Upper lobe of right lung (tissue), 1 donor: Measurements from ENCODE around the gene SPINK8. TPM values are rescaled to one million over a fixed set of nuclear protein-coding genes. Genes with fewer than 3 reads are reported as not detected.

Source experiments
- ATAC-seq: fragments of 200-7000 bp; cut with Tn5 transposase; one replicate; pipeline ENCODE4 v1.9.1; 2020; ENCODE audit warnings: mild to moderate bottlenecking, moderate library complexity
- DNase-seq: peaks from one replicate; pipeline ENCODE4 v3.0.0-alpha.2; 2020
- H3K27ac ChIP-seq: fragments of 200-600 bp; one replicate; pipeline ENCODE4 v1.8.0; 2022
- H3K27me3 ChIP-seq: fragments of 200-600 bp; one replicate; pipeline ENCODE4 v1.8.0; 2022; ENCODE audit warnings: mild to moderate bottlenecking
- H3K36me3 ChIP-seq: fragments of 200-600 bp; one replicate; pipeline ENCODE4 v1.8.0; 2022
- H3K4me1 ChIP-seq: fragments of 200-600 bp; one replicate; pipeline ENCODE4 v1.8.0; 2022
- H3K4me3 ChIP-seq: fragments of 200-600 bp; one replicate; pipeline ENCODE4 v1.8.0; 2022; ENCODE audit warnings: mild to moderate bottlenecking
- H3K9me3 ChIP-seq: fragments of 200-600 bp; one replicate; pipeline ENCODE4 v1.8.0; 2022
- intact Hi-C: fragments of 100-400 bp; cut with DNase I; formaldehyde crosslinking; loops from one replicate; pipeline ENCODE4 v1.11.0; 2022
- total RNA-seq: library from RNA; stranded (reverse); fragmentation: NEBNext Ultra II Directional; extraction: Animal tissue kit (Norgen Biotek cat#: 25700); gene quantifications from one replicate; pipeline ENCODE4 v1.2.1, GENCODE V29; 2021
- TF ChIP-seq, protein P1 (sequence below): fragments of 200-600 bp; IDR thresholded peaks from one replicate; pipeline ENCODE4 v1.8.0; 2022; ENCODE audit warnings: antibody characterized with exemption
- donor health status: DM: no; HTN: yes; CAD: no; lungs with severe emphysema.

The SPINK8 gene
- total RNA-seq, 1 donor from 2014 or later: not detected

- Histone ChIP-seq H3K27me3 (no peaks in the 10 kb centered on the region), H3K36me3 (no peaks in the 10 kb centered on the region), H3K27ac (no peak overlapping the region), H3K4me1 (no peaks in the 10 kb centered on the region), H3K4me3 (no peak overlapping the region), H3K9me3 (no peaks in the 10 kb centered on the region)
- intact Hi-C loops: no loop called here
- TF ChIP-seq, protein P1, sequence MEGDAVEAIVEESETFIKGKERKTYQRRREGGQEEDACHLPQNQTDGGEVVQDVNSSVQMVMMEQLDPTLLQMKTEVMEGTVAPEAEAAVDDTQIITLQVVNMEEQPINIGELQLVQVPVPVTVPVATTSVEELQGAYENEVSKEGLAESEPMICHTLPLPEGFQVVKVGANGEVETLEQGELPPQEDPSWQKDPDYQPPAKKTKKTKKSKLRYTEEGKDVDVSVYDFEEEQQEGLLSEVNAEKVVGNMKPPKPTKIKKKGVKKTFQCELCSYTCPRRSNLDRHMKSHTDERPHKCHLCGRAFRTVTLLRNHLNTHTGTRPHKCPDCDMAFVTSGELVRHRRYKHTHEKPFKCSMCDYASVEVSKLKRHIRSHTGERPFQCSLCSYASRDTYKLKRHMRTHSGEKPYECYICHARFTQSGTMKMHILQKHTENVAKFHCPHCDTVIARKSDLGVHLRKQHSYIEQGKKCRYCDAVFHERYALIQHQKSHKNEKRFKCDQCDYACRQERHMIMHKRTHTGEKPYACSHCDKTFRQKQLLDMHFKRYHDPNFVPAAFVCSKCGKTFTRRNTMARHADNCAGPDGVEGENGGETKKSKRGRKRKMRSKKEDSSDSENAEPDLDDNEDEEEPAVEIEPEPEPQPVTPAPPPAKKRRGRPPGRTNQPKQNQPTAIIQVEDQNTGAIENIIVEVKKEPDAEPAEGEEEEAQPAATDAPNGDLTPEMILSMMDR: no peak
- DNase-seq: no peak
- ATAC-seq: no peak
Measured at GRCh38 chr3:48314542-48314941, 18.9 kb downstream of the SPINK8 start.

- H3K4me1 ChIP-seq: no peaks in the 10 kb centered on the region
- no peaks in the 10 kb centered on the region for H3K27me3 ChIP-seq
- TF ChIP-seq, protein P1: no peak
- ATAC-seq (no peak), DNase-seq (no peak)
- H3K36me3 ChIP-seq: no peaks in the 10 kb centered on the region
- H3K4me3 ChIP-seq: no peak overlapping the region
- H3K9me3 ChIP-seq: no peaks in the 10 kb centered on the region
- intact Hi-C loops: no loop called here
- H3K27ac ChIP-seq: no peak overlapping the region
Measured at GRCh38 chr3:48306860-48307530, 26.5 kb downstream of the SPINK8 start.

DNA sequence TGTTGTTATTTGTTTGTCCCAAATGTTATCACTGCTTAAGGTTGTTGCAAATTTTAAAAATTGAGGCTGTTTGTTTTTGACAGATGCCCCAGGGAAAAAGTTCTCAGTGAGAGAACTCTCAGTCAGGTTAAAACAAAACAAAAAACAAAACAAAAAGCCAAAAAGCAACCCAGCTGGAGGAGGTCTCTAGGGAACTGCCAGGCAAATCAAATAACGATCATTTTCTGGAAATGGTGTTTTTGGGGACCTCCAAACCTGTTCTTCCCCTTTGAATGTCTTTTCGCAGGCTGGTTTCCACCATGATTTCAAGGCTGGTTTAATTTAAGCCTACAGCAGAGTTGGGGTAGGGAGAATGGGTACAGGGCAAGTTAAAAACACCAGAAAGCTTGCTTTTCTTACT lies 27.2 kb downstream of the SPINK8 start:
- intact Hi-C loops: no loop called here
- Histone ChIP-seq H3K9me3 (no peaks in the 10 kb centered on the region), H3K27me3 (no peaks in the 10 kb centered on the region), H3K4me1 (no peaks in the 10 kb centered on the region), H3K36me3 (no peaks in the 10 kb centered on the region), H3K27ac (no peak overlapping the region), H3K4me3 (no peak overlapping the region)
- no peak for ATAC-seq
- no peak for DNase-seq
- TF ChIP-seq, protein P1: no peak

GRCh38 chr3:48305396-48305795 lies 28.1 kb downstream of the SPINK8 start:
- intact Hi-C loops: no loop called here
- no peaks in the 10 kb centered on the region for H3K27me3 ChIP-seq
- DNase-seq: no peak

GRCh38 chr3:48303021-48303420 lies 30.4 kb downstream of the SPINK8 start:
- DNase-seq: no peak
- Histone ChIP-seq H3K27me3 (no peaks in the 10 kb centered on the region), H3K9me3 (no peaks in the 10 kb centered on the region), H3K27ac (no peak overlapping the region), H3K4me1 (peaks cover 15% of the 10 kb centered on the region), H3K36me3 (peaks cover 3% of the 10 kb centered on the region), H3K4me3 (no peak overlapping the region)
- TF ChIP-seq, protein P1: no peak
- intact Hi-C loops: no loop called here
- no peak for ATAC-seq

More at GRCh38 chr3:48305396-48305795, 28.1 kb downstream of the SPINK8 start:
- H3K36me3 ChIP-seq: no peaks in the 10 kb centered on the region
- H3K9me3 ChIP-seq: no peaks in the 10 kb centered on the region
- no peak overlapping the region for H3K4me3 ChIP-seq
- peaks cover 3% of the 10 kb centered on the region for H3K4me1 ChIP-seq
- TF ChIP-seq, protein P1: no peak
- ATAC-seq: no peak
- H3K27ac ChIP-seq: no peak overlapping the region

DNA sequence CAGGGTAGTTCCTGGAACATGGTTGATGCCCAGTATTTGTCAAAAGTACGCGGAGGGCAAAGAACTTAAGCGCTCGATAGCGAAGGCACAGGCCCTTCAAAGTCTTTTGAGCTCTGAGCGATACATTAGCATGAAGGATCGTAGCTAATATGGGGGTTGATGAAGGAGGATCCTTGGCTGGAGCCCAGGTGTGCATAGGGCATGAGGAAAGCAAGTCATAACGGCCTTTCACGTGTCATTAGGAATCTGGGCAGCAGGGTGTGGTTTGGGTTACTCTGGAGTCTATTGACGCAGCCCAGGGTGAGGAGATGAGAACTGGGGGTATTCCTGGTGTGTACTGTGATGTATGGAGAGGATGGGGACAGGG lies 31.7 kb downstream of the SPINK8 start:
- TF ChIP-seq, protein P1: no peak
- peaks cover 6% of the 10 kb centered on the region for H3K36me3 ChIP-seq
- H3K4me3 ChIP-seq: peak overlapping the region; percentile 71
- intact Hi-C loops: no loop called here
- H3K27ac ChIP-seq: peak overlapping the region; percentile 98
- no peaks in the 10 kb centered on the region for H3K9me3 ChIP-seq
- ATAC-seq (peak; percentile 27), DNase-seq (no peak)
- no peaks in the 10 kb centered on the region for H3K27me3 ChIP-seq
- H3K4me1 ChIP-seq: peaks cover 22% of the 10 kb centered on the region
